Muscle layer of duodenum (tissue), 2 donors: Measurements from ENCODE around the gene MAL.

Source experiments
- H3K27ac ChIP-seq: one replicate; pipeline ENCODE4 v1.7.0; 2013; ENCODE audit warnings: mild to moderate bottlenecking, low read length
- H3K27me3 ChIP-seq: one replicate; pipeline ENCODE4 v1.7.0; 2013; ENCODE audit warnings: low read depth, mild to moderate bottlenecking, control low read depth, low read length
- H3K36me3 ChIP-seq, 2 donors: one replicate each; pipeline ENCODE4 v1.7.0; 2013; ENCODE audit warnings: low read length in 2 of 2, control low read depth in 1 of 2, mild to moderate bottlenecking in 1 of 2; ENCODE audit not compliant: insufficient read depth in 2 of 2, control insufficient read depth in 1 of 2
- H3K4me1 ChIP-seq, 2 donors: one replicate each; pipeline ENCODE4 v1.7.0; 2013; ENCODE audit warnings: low read length in 2 of 2, mild to moderate bottlenecking in 2 of 2, control low read depth in 1 of 2, moderate library complexity in 1 of 2; ENCODE audit not compliant: insufficient read depth in 2 of 2, control insufficient read depth in 1 of 2
- H3K4me3 ChIP-seq, 2 donors: one replicate each; pipeline ENCODE4 v1.7.0; 2013; ENCODE audit warnings: low read length in 2 of 2, low read depth in 1 of 2, mild to moderate bottlenecking in 1 of 2
- H3K9me3 ChIP-seq, 2 donors: one replicate each; pipeline ENCODE4 v1.7.0; 2013; ENCODE audit warnings: low read length in 2 of 2, control low read depth in 1 of 2, mild to moderate bottlenecking in 1 of 2; ENCODE audit not compliant: control insufficient read depth in 1 of 2
- donor health status: healthy.

The MAL gene

GRCh38 chr2:95018861-95019550, 6.5 kb upstream of the MAL start:
- Histone ChIP-seq H3K4me1 (no peaks in the 10 kb centered on the region), H3K27me3 (peaks cover 3% of the 10 kb centered on the region), H3K4me3 (no peak overlapping the region), H3K36me3 (no peaks in the 10 kb centered on the region), H3K9me3 (no peaks in the 10 kb centered on the region), H3K27ac (no peak overlapping the region)

DNA sequence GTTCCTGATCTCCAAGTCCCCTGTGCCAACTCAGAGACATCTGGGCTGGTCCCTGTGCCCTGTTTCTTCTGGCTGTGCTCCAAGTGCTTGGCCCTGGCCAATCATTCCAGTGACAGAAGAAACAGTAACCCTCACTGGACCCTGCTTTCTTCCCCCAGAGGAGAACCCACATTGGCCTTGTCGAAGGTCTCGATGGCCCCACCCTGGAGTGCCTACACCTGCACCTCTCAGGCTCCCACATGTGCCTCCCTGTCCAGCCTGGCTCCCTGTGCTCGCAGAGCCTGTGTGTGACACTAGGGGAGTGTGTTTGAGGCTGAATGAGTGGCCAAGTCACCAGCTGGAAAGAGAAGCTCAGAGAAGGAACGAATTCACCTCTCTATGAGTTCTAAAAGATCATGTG, 5.9 kb upstream of the MAL start:
- peaks cover 7% of the 10 kb centered on the region for H3K27me3 ChIP-seq
- H3K4me1 ChIP-seq = no peaks in the 10 kb centered on the region
- H3K27ac ChIP-seq = no peak overlapping the region

DNA sequence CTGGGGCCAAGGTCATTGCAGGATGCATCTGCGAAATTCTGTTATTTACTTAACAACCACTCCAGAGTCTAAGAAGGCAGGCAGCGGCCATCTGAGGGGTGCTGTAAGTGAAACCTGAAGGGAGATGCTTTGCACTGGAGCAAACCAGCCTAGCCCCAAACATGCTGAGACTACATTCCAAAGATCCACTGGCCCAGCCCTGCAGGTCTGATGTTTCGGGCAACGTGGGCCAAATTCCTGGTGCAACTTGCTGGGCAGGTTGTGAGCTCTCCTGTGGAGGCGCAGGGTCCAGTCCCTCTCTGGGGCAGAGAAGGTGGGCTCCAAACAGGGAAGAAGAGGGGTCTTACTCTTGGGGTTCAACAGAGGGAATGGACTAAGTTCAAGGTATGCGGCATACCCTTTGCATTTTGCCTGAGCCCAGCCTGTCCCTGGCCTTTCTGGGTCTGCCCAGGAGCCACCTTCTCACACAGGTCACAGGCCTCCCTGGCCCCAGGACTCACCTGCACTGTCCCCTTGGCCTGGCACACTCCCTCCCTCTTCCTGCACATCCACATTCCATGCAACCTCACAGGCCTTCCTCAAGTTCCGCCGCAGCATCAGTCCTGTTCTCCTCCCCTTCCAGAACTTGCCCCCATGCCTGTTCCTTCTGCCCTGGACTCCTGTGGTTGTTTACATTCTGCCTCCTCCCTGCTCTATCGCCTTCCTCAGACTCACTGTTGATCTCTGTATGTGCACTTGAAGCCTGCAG, 5.1 kb upstream of the MAL start:
- no peaks in the 10 kb centered on the region for H3K9me3 ChIP-seq
- no peak overlapping the region for H3K27ac ChIP-seq
- H3K36me3 ChIP-seq = no peaks in the 10 kb centered on the region
- peaks cover 12% of the 10 kb centered on the region for H3K27me3 ChIP-seq
- H3K4me1 ChIP-seq = peaks cover 0 to 8% of the 10 kb centered on the region in 2 donors
- H3K4me3 ChIP-seq = no peak overlapping the region

More for the DNA sequence above, 5.9 kb upstream of the MAL start:
- H3K4me3 ChIP-seq = no peak overlapping the region
- no peaks in the 10 kb centered on the region for H3K36me3 ChIP-seq
- H3K9me3 ChIP-seq = no peaks in the 10 kb centered on the region

GRCh38 chr2:95021023-95021416, 4.5 kb upstream of the MAL start:
- Histone ChIP-seq H3K27me3 (peaks cover 17% of the 10 kb centered on the region), H3K27ac (no peak overlapping the region), H3K36me3 (no peaks in the 10 kb centered on the region), H3K9me3 (no peaks in the 10 kb centered on the region), H3K4me1 (peaks cover 0 to 14% of the 10 kb centered on the region in 2 donors), H3K4me3 (no peak overlapping the region)

DNA sequence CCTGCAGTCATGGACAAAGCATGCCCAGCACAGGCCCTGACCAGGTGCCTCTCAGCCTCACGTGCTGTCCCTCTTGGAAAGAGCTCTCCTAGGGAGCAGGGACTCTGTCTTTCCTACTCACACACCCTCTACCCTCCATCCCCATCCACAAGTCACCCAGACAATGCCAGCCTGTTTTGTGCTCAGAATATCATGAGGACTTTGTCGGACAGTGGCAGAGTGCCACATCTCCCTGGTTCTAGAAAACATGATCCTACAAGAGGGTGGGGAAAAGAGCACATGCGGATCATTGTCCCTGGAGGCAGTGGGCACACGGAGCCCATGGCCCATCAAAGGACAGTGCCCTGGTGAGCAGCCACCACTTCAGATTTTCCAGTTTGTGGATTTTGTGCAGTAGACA, 3.7 kb upstream of the MAL start:
- Histone ChIP-seq H3K36me3 (no peaks in the 10 kb centered on the region), H3K4me3 (no peak overlapping the region), H3K9me3 (no peaks in the 10 kb centered on the region), H3K4me1 (peaks cover 0 to 20% of the 10 kb centered on the region in 2 donors), H3K27me3 (peaks cover 22% of the 10 kb centered on the region), H3K27ac (no peak overlapping the region)

- Histone ChIP-seq H3K9me3 (no peaks in the 10 kb centered on the region), H3K4me3 (no peak overlapping the region), H3K27me3 (peaks cover 29% of the 10 kb centered on the region), H3K27ac (no peak overlapping the region), H3K36me3 (no peaks in the 10 kb centered on the region), H3K4me1 (peaks cover 0 to 20% of the 10 kb centered on the region in 2 donors)
Measured at GRCh38 chr2:95022309-95023221, 2.9 kb upstream of the MAL start.

GRCh38 chr2:95023222-95023597, 2.3 kb upstream of the MAL start:
- H3K36me3 ChIP-seq = no peaks in the 10 kb centered on the region
- H3K27ac ChIP-seq = no peak overlapping the region
- H3K9me3 ChIP-seq = no peaks in the 10 kb centered on the region
- peaks cover 0 to 20% of the 10 kb centered on the region in 2 donors for H3K4me1 ChIP-seq
- H3K27me3 ChIP-seq = peaks cover 31% of the 10 kb centered on the region
- H3K4me3 ChIP-seq = no peak overlapping the region

DNA sequence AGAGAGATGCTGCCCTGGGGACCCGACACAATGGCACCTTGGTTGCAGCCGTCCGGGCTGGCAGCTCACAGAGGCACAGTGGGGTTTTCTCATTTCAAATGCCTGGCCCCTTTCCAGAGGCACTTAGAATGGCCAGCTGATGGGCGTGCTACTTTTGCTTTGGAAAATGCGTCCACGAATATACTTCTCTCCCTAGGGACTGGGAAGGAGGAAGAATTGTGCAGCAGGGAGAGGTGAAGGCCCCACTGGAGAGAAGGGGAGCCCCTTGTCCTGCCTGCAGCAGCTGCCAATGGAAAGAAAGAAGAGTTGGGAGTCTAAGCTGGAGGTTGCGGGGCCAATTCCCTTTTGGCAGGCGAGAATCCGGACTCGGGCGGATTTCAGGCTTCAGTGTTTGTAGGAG, 1.1 kb upstream of the MAL start:
- Histone ChIP-seq H3K27me3 (peaks cover 31% of the 10 kb centered on the region), H3K4me3 (peak overlapping the region in 1 of 2 donors; percentile 17), H3K36me3 (no peaks in the 10 kb centered on the region), H3K4me1 (peaks cover 0 to 20% of the 10 kb centered on the region in 2 donors), H3K27ac (no peak overlapping the region), H3K9me3 (no peaks in the 10 kb centered on the region)

- Histone ChIP-seq H3K4me1 (peaks cover 0 to 20% of the 10 kb centered on the region in 2 donors), H3K4me3 (peak overlapping the region in 1 of 2 donors; percentile 65), H3K36me3 (no peaks in the 10 kb centered on the region), H3K27me3 (peaks cover 31% of the 10 kb centered on the region), H3K27ac (no peak overlapping the region), H3K9me3 (no peaks in the 10 kb centered on the region)
Measured at GRCh38 chr2:95024960-95025405, 525 bp upstream of the MAL start.

DNA sequence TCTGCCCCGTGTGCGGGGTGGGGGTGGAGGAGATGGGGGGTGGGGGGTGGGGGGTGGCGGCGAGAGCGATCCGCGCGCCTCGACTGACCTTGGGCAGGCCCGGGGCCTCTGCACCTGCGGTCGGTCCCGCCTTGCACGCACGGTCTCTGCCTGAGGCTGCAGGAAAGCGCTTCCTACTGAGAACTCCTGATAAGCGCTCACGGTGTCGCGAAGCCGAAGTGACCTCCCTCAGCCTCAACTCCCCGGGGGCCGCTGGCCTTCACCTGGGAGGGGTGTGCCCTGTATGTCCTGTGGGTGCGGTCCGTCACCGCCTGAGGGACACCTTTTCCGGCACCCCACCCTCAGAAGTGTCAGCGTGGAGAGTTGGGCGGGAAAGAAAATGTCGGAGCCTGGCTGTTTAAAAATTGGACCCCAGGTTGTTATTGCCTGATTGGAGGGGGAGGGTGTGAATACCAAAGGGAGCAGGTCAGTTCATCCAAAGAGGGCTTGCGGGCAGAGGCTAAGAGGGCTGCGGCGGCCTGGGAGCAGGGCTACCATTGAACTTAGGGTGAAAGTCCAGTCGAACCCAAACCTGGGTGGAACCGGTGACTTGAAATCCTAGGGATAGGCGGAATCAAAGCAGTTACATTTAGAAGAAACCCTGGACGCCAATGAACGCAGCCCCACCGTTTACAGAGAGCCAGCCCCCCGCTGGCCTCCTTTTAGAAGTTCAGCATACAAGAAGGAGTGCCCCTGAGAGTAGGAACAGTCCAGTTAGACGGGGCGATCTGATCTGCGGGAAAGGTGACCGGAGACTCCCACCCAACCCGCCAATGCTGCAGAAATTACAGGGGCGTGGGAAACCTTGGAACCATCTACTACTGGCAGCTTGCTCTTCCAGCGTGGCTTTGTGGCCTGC, 1.2 kb downstream of the MAL start:
- Histone ChIP-seq H3K27ac (no peak overlapping the region), H3K36me3 (no peaks in the 10 kb centered on the region), H3K9me3 (no peaks in the 10 kb centered on the region), H3K4me3 (peak overlapping the region; percentile 30 to 65), H3K4me1 (peaks cover 0 to 20% of the 10 kb centered on the region in 2 donors), H3K27me3 (peaks cover 31% of the 10 kb centered on the region)
